Activated T-cell treated with anti-CD3 and anti-CD28 coated beads for 24 hours (primary cell): Measurements from ENCODE around the gene SYNE2.

Experiments used
- DNase-seq: peaks from one replicate; pipeline ENCODE4 v3.0.0-alpha.2; 2020; ENCODE audit warnings: low read depth

Gene SYNE2

DNA sequence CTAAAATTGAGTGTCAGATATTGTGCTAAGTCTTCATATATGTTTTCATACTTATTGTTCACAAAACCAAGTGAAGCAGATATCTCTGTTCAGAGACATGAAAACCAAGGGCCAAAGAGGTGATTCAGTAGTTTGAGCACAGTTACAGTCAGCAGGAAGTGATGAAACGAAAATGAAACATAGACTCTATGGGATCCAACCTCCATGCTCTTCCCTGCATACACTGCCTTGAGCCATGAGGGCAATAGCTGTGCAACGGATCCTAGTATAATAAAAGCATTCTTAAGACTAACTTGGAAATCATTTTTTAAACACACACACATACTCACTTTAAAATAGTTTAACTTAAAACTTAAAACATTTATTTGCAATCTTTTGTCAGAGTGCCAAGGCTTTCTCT is 413.4 kb downstream of the SYNE2 start:
- no peak for DNase-seq

DNA sequence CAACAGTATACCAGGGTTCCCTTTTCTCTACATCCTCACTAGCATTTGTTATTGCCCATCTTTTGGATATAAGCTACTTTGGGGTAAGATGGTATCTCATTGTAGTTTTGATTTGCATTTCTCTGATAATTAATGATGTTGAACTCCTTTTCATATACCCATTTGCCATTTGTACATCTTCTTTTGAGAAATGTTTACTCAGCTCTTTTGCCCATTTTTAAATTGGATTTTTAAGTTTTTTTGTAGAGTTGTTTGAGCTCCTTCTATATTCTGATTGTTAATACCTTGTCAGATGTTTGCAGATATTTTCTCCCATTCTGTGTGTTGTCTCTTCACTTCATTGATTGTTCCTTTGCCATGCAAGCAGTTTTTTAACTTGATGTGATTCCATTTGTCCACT is 419.2 kb downstream of the SYNE2 start:
- DNase-seq: no peak
